Omental fat pad (tissue), 4 donors: ENCODE measurements around the gene TMPRSS11E. TPM values are rescaled to one million over a fixed set of nuclear protein-coding genes. Genes with fewer than 3 reads are reported as not detected.
"Not testable (repeated sequence)": the region's sequence is repeated elsewhere in the genome, so short reads cannot be mapped to it uniquely, and the experiment has no call there.

Source experiments
- ATAC-seq: fragments of 150-250 bp; one replicate; pipeline ENCODE4 v1.9.1; 2016; ENCODE audit warnings: mild to moderate bottlenecking, moderate library complexity; ENCODE audit not compliant: low FRiP score
- DNase-seq: peaks from one replicate; pipeline ENCODE4 v3.0.0-alpha.2; 2019; ENCODE audit warnings: low spot score
- CTCF ChIP-seq, 3 donors: fragments of 450-650 bp; IDR thresholded peaks; one replicate each; pipeline ENCODE4 v1.5.1; 2016 to 2017; ENCODE audit warnings: antibody characterized with exemption in 3 of 3, mild to moderate bottlenecking in 3 of 3, moderate library complexity in 2 of 3
- total RNA-seq, 4 donors: library from RNA; depleted of rRNA; stranded (reverse); fragments of >200 nt; gene quantifications; one replicate each; pipeline ENCODE4 v1.1.0, GENCODE V29; 2016

TMPRSS11E gene
- total RNA-seq, 4 donors from 2014 or later: not detected

GRCh38 chr4:68489338-68489737 lies 42.1 kb downstream of the TMPRSS11E start:
- TF ChIP-seq CTCF (IDR thresholded peaks at IDR 0.05): no peak
- ATAC-seq: no peak
- DNase-seq: no peak

- TF ChIP-seq CTCF (IDR thresholded peaks at IDR 0.05): no peak
- DNase-seq (no peak), ATAC-seq (no peak)
Observed at GRCh38 chr4:68490826-68491457, 43.7 kb downstream of the TMPRSS11E start.

- no peak for TF ChIP-seq CTCF (IDR thresholded peaks at IDR 0.05)
- DNase-seq: no peak
- ATAC-seq: no peak
Observed at GRCh38 chr4:68494688-68495087, 47.4 kb downstream of the TMPRSS11E start.

GRCh38 chr4:68498413-68499007 lies 51.2 kb downstream of the TMPRSS11E start:
- no peak for DNase-seq
- peak in 2 of 3 donors; percentile 20 to 40 for TF ChIP-seq CTCF (IDR thresholded peaks at IDR 0.05)
- no peak for ATAC-seq

GRCh38 chr4:68499021-68499420 lies 51.8 kb downstream of the TMPRSS11E start:
- DNase-seq: no peak
- no peak for ATAC-seq
- TF ChIP-seq CTCF (IDR thresholded peaks at IDR 0.05): no peak

- DNase-seq, ATAC-seq: not testable (repeated sequence)
Observed at GRCh38 chr4:68503462-68503861, 56.2 kb downstream of the TMPRSS11E start.

- not testable (repeated sequence) for DNase-seq
Observed at GRCh38 chr4:68504836-68505235, 57.6 kb downstream of the TMPRSS11E start.

GRCh38 chr4:68505452-68505851 lies 58.2 kb downstream of the TMPRSS11E start:
- not testable (repeated sequence) for ATAC-seq, DNase-seq

More at GRCh38 chr4:68504836-68505235, 57.6 kb downstream of the TMPRSS11E start:
- ATAC-seq: not testable (repeated sequence)
